ENCODE measurements around the gene ARL2. TPM values are rescaled to one million over a fixed set of nuclear protein-coding genes. Genes with fewer than 3 reads are reported as not detected.

Gene ARL2
- polyA plus RNA-seq, 3 donors = 34.3 to 40.4 (median 34.4) TPM

DNA sequence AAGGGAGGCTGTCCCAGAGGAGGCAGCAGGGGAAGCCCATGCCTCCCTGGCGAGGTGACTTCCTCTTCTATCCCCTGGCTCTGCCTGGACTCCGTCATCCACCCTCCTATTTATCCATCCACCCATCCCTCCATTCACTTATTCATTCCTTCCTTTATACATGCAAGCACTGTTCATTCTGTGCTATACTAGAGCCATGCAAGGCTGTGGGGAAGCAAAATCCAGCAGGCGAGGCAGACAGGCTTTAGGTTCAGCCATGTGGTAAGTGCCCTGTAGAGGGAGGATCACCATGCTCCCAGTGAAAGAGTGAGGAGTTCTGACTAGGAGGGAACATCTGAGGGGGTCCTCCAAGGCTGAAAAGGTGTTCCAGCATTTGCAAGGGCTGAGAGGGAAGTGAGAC lies 45.6 kb downstream of the ARL2 start:
- no peak for DNase-seq
- peaks cover 5 to 8% of the 10 kb centered on the region in 2 donors for H3K4me1 ChIP-seq (ENCODE audit: control insufficient read depth in 1 of 2, insufficient read depth in 2 of 2, low read length in 2 of 2)
- H4K20me1 ChIP-seq (ENCODE audit: insufficient read depth, low read length) = no peaks in the 10 kb centered on the region
- WGBS (ENCODE audit: insufficient coverage) = 52% methylated on average over 3 of the region's 3 CpGs
- intact Hi-C loops (cut with micrococcal nuclease) = no loop called here
- H3K4me2 ChIP-seq (replicated peaks; ENCODE audit: extremely low read depth, low read length, poor library complexity, severe bottlenecking) = no peak overlapping the region
- H3K4me3 ChIP-seq (replicated peaks in 1 of 3; ENCODE audit: low read depth in 2 of 3, low read length in 3 of 3) = no peak overlapping the region
- Mint-ChIP-seq H3K27ac (no peak overlapping the region), H3K9me3 (peaks cover 0 to 4% (median 1%) of the 10 kb centered on the region in 7 donors), H3K4me3 (peak overlapping the region in 1 of 2 donors; percentile 21), H3K4me1 (peaks cover 36% of the 10 kb centered on the region), H3K27me3 (ENCODE audit: low read depth in 3 of 3) (peaks cover 5 to 17% (median 12%) of the 10 kb centered on the region in 3 donors), H3K36me3 (no peaks in the 10 kb centered on the region)
- no peak overlapping the region for H2AFZ ChIP-seq (ENCODE audit: insufficient read depth, low read depth, low read length, poor library complexity, severe bottlenecking)
- H3K9me3 ChIP-seq (replicated peaks in 1 of 2; ENCODE audit: control insufficient read depth in 1 of 2, insufficient read depth in 1 of 2, low read length in 2 of 2) = no peaks in the 10 kb centered on the region
- no peaks in the 10 kb centered on the region for H3K27me3 ChIP-seq (ENCODE audit: control insufficient read depth in 2 of 2, insufficient read depth in 2 of 2, low read length in 2 of 2)
- H3K27ac ChIP-seq (ENCODE audit: low read depth in 1 of 2, low read length in 2 of 2) = no peak overlapping the region
- TF ChIP-seq, protein P1, sequence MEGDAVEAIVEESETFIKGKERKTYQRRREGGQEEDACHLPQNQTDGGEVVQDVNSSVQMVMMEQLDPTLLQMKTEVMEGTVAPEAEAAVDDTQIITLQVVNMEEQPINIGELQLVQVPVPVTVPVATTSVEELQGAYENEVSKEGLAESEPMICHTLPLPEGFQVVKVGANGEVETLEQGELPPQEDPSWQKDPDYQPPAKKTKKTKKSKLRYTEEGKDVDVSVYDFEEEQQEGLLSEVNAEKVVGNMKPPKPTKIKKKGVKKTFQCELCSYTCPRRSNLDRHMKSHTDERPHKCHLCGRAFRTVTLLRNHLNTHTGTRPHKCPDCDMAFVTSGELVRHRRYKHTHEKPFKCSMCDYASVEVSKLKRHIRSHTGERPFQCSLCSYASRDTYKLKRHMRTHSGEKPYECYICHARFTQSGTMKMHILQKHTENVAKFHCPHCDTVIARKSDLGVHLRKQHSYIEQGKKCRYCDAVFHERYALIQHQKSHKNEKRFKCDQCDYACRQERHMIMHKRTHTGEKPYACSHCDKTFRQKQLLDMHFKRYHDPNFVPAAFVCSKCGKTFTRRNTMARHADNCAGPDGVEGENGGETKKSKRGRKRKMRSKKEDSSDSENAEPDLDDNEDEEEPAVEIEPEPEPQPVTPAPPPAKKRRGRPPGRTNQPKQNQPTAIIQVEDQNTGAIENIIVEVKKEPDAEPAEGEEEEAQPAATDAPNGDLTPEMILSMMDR (IDR thresholded peaks at IDR 0.05) = no peak
- no peaks in the 10 kb centered on the region for H3K36me3 ChIP-seq (replicated peaks in 1 of 2; ENCODE audit: control insufficient read depth in 1 of 2, insufficient read depth in 2 of 2, low read length in 2 of 2)
- no peaks in the 10 kb centered on the region for H3K79me2 ChIP-seq (ENCODE audit: insufficient read depth, low read length)
- no peak overlapping the region for H3K9ac ChIP-seq (ENCODE audit: insufficient read depth, low read length, poor library complexity, severe bottlenecking)

DNA sequence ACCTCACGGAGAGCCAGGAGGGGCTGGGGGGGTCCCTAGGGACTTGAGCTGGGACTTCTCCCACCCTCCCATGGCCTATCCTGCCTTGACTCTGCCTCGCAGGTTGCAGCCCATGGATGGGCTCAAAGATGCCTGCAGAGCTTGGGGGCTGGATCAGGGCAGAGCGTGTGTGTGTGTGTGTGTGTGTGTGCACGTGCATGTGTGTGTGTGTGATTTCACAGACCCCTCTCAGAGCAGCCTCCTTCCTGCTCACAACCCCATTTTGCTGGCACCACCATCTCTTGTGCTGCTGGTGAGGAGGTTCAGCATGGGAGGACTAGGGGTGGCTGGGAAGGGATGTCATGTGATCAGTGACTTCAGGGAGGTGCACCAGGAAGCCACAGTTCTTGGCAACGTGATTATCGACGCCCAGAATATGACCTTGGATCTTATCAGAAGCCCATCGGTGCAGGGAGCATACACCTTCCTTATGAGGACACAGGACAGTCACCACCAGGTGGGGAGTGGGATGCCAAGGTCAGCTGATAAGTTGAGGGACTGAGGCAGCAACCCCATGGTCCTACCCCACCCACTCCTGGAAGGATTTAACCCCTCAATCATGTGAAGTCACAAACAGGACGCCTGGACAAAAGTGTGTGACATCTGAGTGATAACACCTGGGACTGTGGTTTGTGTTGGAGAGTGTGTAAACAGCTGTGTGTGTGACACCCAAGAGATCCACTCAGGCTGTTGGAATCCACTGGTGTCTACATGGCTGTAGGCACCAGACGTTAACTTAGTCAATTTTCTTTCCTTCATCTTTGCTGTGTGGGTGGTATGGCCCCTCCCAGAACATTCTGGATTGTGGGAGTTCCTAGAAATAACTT lies 46.2 kb downstream of the ARL2 start:
- TF ChIP-seq, protein P1 (IDR thresholded peaks at IDR 0.05) = no peak

More for the DNA sequence above, 46.2 kb downstream of the ARL2 start:
- H3K9me3 Mint-ChIP-seq = peaks cover 0 to 4% (median 1%) of the 10 kb centered on the region in 7 donors
- Histone ChIP-seq H3K4me2 (replicated peaks; ENCODE audit: extremely low read depth, low read length, poor library complexity, severe bottlenecking) (no peak overlapping the region), H3K79me2 (ENCODE audit: insufficient read depth, low read length) (no peaks in the 10 kb centered on the region), H3K9ac (ENCODE audit: insufficient read depth, low read length, poor library complexity, severe bottlenecking) (no peak overlapping the region), H3K9me3 (replicated peaks in 1 of 2; ENCODE audit: control insufficient read depth in 1 of 2, insufficient read depth in 1 of 2, low read length in 2 of 2) (no peaks in the 10 kb centered on the region), H3K27me3 (ENCODE audit: control insufficient read depth in 2 of 2, insufficient read depth in 2 of 2, low read length in 2 of 2) (no peaks in the 10 kb centered on the region), H3K27ac (ENCODE audit: low read depth in 1 of 2, low read length in 2 of 2) (no peak overlapping the region), H3K4me3 (replicated peaks in 1 of 3; ENCODE audit: low read depth in 2 of 3, low read length in 3 of 3) (no peak overlapping the region), H4K20me1 (ENCODE audit: insufficient read depth, low read length) (no peaks in the 10 kb centered on the region), H3K36me3 (replicated peaks in 1 of 2; ENCODE audit: control insufficient read depth in 1 of 2, insufficient read depth in 2 of 2, low read length in 2 of 2) (no peaks in the 10 kb centered on the region), H3K4me1 (ENCODE audit: control insufficient read depth in 1 of 2, insufficient read depth in 2 of 2, low read length in 2 of 2) (peaks cover 5 to 8% of the 10 kb centered on the region in 2 donors), H2AFZ (ENCODE audit: insufficient read depth, low read depth, low read length, poor library complexity, severe bottlenecking) (no peak overlapping the region)
- H3K4me3 Mint-ChIP-seq = no peak overlapping the region
- peaks cover 36% of the 10 kb centered on the region for H3K4me1 Mint-ChIP-seq
- H3K27me3 Mint-ChIP-seq (ENCODE audit: low read depth in 3 of 3) = peaks cover 5 to 17% (median 12%) of the 10 kb centered on the region in 3 donors
- H3K27ac Mint-ChIP-seq = no peak overlapping the region
- H3K36me3 Mint-ChIP-seq = no peaks in the 10 kb centered on the region
- 32% methylated on average over 4 of the region's 10 CpGs for WGBS (ENCODE audit: insufficient coverage)
- DNase-seq = no peak
- intact Hi-C loops (cut with micrococcal nuclease) = no loop called here
